GM18909 (cell line): ENCODE measurements around the gene MBD1.
"Not testable (repeated sequence)": the region's sequence is repeated elsewhere in the genome, so short reads cannot be mapped to it uniquely, and the experiment has no call there.

ENCODE experiments used
- ATAC-seq: cut with Tn5 transposase; IDR thresholded peaks from one replicate; pipeline ENCODE4 v1.9.1; 2021; ENCODE audit warnings: mild to moderate bottlenecking; ENCODE audit not compliant: unreplicated experiment, poor library complexity

Gene MBD1

DNA sequence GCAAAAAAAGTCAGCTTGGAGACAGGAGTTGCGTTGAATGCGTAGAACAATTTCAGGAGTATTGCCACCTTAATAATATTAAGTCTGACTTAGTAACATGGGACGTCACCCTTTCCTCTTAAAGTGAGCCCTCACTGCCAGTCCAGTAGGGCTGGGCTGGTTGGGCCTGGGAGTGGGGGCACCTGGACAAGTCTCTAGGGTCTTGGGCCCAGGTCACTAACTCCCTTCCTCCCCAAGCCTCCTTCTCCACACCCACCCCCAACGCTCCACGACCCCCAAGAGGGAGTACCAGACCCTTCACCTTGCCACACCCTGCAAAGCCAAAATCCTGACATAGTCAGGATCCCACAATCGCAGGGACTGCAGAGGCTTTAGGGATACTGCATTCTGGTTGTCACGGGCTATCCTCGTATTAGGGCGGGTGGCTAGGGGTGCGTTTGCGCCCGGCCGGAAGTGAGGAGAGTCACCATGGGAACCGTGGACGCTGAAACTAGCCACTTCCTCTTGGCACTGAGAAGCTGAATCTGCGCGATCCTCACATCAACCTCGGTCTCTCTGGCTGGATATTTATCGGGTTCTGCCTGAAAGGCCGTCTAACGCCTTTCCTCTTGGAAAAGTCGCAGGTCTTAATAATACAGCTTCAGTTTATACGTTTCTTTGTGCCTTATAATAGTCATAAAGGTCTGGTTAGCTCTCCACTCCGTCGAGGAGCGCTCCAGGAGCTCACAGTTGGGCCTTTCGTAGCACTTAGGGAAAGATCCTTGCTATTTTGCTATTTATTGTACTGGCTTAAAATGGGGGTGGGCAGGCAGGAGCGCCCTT lies 16.5 kb upstream of the MBD1 start:
- peak; percentile 100 for ATAC-seq

DNA sequence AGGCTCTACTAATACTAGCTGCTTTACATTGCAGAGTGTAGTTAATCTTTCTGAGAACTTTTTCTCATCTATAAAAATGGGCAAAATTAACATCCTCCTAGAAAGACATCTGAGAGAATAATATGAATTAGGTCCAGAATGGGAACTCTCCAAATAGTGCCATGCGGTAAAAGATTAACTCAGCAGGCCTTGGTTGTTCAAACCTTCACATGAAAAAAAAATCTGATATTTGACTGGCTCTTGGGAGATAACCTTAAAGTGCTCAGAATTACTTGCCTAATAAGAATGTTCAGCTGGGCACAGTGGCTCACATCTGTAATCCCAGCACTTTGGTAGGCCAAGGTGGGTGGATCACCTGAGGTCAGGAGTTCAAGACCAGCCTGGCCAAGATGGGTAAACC lies 11.7 kb upstream of the MBD1 start:
- no peak for ATAC-seq

DNA sequence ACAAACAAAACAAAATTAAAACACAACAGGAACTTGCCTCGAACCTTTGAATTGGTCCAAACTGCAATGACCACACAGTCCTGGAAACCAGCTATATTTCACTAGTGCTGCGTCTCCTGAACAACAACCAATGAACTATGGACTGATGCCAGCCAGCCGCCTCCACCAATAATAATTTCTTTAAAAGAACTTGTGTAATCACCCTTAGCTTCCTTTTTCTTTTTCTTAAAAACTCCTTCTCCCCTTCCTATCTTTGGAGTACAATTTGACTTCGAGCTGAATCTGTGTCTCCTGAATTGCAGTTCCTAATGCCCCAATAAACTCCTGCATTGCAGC lies 7.8 kb upstream of the MBD1 start:
- ATAC-seq = no peak

DNA sequence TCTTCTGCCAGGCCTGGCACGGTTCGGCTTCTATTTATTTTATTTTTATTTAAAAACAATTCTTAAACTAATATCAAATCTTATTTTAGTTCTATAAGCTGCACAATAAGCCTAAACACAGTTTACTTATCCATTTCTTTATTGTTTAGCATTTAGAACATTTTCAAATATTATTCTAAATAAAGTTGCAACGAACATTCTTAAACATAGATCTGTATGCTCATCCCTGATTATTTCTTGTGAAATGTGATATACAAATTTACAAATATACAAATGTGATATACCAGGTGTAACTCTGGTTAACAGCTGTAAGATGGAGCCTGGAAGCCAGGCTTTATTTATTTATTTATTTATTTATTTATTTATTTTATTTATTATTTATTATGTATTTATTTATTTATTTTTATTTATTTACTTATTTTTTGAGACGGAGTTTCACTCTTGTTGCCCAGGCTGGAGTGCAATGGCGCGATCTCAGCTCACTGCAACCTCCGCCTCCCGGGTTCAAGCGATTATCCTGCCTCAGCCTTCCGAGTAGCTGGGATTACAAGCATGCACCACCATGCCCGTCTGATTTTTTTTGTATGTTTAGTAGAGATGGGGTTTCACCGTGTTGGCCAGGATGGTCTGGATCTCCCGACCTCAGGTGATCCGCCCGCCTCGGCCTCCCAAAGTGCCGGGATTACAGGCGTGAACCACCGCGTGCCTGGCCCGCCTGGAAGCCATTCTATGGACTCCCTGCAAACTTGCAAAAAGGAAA lies 7.2 kb upstream of the MBD1 start:
- ATAC-seq = not testable (repeated sequence)

DNA sequence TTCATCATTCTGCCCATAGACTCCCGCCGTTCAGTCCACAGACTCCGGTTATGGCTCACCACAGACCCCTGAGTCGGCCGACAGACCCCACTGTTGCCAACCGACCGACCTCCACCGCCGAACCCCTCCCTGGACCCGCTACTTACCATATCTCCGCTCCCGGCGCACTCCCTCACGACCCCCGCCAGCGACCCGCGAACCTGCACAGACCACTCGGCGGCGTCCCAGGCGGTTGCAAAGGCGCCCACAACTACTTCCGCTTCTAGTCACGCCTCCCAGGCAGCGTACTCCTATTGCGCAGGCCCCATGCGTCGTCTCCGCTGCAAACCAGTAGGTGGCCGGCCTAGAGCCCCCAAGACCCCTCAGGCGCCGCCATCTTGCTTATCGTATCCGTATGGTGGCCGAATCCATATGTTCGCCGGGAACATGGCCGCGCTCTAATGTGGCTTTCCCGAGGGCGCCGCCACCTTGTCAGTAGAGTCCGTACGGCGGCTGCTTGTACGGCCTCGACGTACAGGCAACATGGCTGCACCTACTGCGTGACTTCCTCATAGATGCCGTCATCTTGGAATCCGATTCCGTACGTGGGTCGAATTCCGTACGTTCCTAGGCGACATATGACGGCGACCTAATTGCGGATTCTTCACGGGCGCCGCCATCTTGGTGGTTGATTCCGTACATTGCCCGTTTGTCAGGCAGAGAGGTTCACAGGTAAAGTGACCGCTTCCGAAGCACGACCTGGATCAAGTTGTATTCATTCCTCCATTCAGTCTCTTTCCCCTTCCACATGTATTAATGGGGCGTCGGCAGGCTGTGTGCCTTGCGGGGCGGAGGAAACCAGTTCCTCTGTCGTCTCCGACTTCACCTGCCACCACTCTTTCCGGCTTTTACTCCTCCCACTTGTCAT lies 6.4 kb upstream of the MBD1 start, which contains the start of gene CXXC1:
CXXC1 (minus strand) TSS at position 252 of the 907 bp plus-strand sequence; CDS start at position 149, 103 bp downstream.
- ATAC-seq = peak; percentile 90

DNA sequence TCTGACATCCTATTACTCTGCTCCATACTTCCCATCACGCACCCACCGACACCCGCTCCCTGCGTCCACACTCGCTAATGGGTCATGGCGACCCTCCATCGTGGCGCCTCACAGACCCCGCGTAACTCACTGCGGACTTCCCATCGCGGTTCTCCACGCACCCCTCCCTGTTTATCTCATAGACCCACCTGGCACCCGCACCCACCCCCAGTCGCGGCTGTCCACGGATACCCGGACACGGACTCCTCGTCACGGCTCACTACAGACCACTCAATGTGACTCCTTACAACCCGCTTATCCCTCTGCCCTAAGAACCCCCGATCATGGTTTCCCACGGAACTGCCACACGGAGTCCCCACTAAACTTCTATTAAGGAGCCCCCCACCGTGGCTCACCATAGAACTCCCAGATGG lies 5.7 kb upstream of the MBD1 start:
- ATAC-seq = no peak

DNA sequence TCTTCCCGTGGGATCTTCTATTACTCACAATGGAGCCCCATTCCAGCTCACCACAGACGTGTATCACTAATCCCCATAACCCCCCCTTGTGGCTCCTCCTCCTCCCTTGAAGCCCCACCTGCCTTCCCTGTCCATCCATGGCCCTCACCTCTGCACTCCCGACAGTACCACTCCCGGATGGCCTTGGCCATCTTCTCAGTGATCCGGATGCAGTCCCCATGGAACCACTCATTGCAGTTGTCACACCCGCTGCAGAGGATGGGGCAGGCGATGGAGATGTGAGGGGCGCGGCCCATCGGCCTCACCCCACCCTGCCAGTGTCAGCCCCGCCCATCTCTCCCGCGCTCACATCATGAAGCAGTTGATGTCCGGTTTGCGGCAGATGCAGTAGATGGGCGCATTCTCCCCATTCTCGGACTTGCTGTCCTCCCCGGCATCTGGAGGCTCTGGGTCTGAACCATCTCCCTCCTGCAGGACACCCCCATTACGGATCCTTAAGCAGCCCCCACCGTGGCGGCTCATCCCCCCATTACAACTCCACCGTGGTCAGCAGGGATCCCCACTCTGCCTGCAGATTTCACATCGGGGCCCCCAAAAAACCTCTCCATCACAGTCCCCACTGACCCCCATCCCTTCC lies 5.2 kb upstream of the MBD1 start:
- no peak for ATAC-seq

DNA sequence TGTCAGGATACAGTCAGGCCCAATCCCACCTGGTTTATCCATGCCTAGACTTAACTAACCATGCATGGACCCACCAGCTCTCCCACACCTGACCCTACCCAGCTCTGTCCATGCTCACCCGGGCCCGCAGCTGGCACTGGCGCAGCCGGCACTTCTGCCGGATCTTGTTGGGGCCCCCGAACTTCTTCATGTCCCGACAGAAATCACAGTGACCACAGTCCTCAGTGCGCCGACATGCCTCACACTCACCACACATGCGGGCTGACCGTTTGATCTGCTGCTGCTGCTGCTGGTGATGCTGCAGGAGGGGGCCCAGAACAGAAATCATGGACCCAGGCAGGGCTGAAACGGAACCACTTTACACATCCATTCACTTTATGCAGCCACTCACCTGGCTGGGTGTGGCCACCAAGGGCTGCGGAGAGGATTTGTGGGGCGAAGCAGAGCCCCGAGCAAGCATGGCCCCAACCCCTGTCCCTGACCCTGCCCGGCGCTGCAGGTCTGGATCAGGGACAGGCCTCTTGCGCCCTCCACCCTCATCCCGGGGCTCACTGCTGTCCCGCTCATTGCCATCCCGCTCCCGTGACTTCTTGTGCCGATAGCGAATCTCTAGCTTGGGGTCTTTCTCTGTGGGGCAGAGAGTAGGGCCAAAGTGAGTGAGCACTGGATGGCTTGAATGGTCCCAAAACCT lies 4.5 kb upstream of the MBD1 start:
- no peak for ATAC-seq

DNA sequence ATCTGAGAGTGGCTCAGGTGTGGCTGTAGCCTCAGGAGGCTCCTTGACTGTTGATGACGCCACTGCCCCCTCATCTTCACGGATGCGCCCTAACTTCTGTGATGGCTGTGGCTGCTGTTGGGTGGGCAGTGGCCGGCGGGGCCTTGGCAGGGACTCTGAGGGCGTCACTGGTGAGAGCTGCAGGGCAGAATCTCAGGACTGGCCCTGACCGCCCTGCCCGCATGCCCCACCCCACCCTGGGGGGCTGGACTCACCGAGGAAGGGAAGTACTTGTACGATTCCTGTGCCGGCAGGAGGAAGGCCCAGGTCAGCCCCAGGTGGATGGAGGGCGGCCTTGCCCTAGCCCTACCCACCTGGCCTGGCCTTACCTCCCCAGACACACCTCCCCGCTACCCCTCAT lies 3.7 kb upstream of the MBD1 start:
- no peak for ATAC-seq

DNA sequence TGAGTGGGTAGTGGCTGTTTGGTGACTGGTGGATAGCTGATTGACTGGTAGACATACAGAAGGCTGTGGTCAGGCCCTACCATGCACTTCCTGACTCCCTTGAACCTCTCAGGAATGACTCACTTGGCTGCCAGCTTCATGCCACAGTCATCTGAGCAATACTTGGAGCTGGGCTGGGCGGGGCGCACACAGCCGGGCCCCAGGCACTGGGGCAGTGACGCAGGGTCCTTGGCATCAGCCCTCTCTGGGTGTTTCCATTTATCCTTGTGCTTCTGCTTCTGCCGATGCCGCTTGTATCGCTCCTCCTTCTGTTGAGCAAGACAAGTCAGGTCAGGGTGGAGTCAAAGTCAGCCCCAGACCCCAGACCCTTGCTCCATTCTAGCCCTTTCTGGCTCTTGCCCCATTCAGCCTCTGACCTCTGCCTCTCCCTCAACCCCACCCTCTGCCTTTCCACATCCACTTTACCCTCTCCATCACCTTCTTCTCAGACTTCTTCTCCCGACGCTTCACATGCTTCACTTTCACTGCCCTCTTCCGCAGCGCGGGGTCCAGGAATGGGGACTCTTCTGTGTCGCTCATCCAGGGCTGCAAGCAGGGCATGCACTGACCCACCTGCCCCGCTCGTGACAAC lies 3.0 kb upstream of the MBD1 start:
- ATAC-seq = no peak

DNA sequence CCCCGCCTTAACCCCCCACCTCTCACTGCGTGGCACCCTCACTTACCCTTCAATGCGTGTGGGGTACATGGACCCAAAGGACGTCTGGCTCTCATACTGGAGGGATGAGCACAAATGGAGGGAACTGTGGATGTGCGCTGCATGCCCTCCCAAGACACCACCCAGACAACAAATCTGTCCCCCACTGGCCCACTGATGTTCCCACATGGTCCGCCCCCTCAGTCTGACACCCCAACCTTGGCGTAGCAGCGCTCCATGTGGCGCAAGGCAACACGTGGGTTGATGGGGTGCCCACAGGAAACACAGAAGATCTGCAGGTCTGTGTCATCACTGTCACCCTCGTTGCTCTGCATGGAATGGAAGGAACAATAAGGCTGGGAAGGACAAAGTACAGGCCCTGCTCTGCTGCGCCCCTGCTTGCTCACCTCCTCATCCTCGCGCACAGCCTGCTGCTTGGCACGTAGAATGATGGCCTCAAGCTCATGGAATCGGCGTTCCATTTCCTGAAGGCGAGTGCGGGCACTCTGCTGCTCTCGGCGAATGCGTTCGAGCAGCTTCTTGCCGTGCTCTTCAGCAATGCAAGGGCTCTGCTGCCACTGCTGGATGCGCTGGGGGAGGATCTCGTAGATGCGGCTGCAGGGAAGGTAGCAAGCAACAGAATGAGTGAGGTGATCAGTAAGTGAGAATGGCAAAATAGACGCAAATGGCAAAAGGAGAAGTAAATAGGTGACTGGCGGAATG lies 2.3 kb upstream of the MBD1 start:
- no peak for ATAC-seq

DNA sequence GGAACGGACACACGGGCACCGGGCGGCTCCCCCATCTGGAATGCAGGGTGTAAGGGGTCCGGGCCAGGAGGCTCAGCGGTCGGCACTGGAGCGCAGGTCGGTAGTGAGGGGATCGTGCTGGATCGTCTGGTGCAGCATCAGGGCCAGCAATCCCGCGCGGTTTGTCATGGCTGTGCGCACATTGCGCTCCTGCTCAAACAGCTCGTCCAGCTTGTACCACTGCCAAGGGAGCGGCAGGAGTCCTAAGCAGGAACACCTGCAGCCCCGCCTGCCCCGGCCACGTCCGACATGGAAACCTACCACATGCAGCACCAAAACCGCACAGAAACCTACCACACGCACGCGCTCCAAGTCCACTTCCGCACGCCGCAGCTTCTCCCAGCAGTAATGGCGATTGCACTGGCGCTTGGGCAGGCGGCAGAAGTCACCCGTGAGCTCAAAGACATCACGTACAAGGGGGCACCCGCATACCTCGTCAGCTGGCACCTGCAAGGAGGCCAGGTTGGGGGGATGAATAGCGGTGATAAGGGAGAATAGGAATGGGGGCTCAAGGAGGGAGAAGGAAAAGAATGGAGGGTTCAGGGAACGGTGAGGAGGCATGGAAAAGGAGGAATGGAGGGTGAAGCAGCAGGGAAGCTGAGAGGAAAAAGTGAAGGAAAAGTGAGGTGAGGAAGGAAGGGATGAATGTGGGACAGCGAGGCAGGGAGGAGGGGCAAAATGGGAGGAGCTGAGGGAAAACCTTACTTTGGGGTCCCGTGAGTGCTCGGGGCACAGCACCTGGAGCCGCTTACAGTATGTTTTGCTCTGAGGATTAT lies 1.4 kb upstream of the MBD1 start:
- ATAC-seq = no peak

DNA sequence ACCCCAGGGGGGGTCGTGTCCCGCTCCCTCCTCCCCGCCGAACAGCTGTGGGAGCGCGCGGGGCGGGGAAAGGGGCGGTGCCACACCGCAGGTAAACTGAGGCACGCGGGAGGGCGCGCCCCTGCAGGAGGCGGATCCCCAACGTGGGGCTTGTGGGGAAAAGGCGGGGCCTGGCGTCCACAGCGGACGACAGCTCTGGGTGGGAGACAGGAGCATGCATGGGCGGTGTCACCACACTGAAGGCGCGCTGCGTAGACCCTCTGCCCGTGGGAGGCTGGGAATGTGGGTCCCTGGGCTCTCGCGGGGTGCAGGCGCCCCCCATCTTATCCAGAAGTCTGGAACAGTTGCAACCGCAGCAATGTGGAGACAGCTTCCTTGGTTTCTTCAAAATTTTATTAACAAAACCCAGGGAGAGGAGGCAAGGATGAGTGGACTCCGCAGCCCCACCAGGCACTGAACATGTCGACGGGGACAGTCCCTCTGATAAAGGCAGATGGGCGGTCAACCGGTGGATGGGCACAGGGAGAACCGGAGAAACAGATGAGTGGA lies 723 bp upstream of the MBD1 start:
- ATAC-seq = no peak

DNA sequence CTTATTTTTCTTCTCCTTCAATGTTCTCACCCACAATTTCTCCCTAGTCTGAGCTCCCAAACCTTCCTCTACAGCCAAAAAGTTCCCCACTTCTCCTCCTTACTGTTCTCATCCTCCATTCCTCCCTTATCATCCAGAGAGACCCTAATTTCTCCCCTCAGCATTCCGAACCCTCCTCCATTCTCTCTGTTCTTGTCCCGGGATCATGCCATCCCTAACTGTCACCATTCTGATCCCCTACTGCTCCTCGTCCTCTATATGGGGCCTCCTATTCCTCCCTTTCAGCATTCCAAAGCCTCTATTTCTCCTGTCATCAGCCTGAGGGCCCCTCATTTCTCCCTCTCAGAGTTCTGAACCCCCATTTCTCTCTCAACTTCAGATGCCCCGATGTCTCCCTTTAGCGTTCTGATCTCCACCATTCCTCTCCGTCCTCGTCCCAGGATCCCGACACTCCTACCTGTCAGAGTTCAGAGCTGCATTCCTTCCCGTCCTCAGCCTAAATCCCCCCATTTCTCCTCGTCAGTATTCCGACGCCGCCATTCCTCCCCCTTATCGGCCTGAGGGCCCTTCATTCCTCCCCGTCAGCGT lies 522 bp downstream of the MBD1 start:
- no peak for ATAC-seq

DNA sequence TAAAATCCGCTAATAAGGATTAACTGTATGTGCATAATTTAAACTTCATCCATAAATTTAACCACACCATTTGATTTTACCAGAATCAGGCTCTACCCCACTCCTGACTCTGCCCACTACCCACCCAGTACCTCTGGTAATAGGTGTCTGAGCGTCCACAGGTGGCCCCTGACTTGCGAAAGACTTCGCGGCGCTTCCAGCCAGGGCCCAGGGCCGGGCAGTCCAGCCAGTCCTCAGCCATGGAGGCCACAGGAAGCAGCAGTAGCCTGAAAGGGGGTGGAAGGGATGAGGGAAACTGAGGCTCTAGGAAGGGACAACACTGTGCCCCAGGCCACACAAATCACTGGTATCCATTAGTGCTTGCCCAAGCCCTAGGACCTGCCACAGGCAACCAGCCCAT lies 1.6 kb downstream of the MBD1 start:
- no peak for ATAC-seq

DNA sequence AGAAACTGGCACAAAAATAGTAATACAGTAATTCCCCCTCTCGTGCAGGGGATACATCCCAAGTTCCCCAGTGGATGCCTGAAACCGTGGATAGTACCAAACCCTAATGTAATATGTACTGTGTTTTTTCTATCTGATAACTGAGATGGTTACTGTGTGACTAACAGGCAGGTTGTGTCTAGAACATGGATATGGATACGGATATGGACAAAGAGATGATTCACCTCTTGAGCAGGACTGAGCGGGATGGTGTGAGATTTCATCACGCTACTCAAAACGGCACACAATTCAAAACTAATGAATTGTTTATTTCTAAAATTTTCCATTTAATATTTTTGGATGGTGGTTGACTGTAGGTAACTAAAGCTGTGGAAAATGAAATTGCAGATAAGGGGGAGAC lies 3.4 kb downstream of the MBD1 start:
- ATAC-seq = no peak

DNA sequence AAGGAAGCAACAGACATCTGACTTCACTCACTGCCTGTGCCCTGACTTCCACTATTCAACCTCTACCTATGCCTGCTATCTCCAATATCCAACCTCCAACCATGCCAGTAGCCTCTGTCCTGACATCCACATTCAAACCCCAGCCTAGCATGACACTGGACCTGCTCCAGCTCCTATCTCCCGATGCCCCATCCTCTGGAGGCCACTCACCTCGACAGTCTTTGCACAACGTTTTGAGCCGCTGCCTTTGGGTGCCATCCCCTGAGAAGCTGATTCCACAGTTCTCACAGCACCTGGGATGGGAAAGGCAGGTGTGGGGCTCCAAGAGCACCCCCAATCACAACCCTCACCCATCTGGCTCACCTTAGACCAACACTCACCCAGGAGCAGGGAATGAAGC lies 4.9 kb downstream of the MBD1 start:
- no peak for ATAC-seq
